HepG2 (cell line): ENCODE data around the gene TNFRSF1B. TPM values are rescaled to one million over a fixed set of nuclear protein-coding genes. Genes with fewer than 3 reads are reported as not detected.

ENCODE experiments used
- GATAD2A ChIP-seq: IDR thresholded peaks from 2 replicates; pipeline ENCODE4 v1.6.1; 2016
- HNRNPL ChIP-seq: fragments of 200-400 bp; formaldehyde crosslinking; IDR thresholded peaks from 2 replicates; pipeline ENCODE4 v1.6.1; 2017; ENCODE audit warnings: mild to moderate bottlenecking, low read depth, low read length
- KLF12 ChIP-seq: sonication (generic); formaldehyde crosslinking; IDR thresholded peaks from 2 replicates; pipeline ENCODE4 v1.4.0; 2020; ENCODE audit warnings: missing genetic modification reagents, borderline replicate concordance
- KLF15 ChIP-seq: sonication (generic); formaldehyde crosslinking; IDR thresholded peaks from 2 replicates; pipeline ENCODE4 v1.8.1; 2023; ENCODE audit warnings: borderline replicate concordance, mild to moderate bottlenecking, inconsistent platforms, missing genetic modification reagents, mixed read lengths
- LCORL ChIP-seq, 2 experiments: fragments of 450-650 bp in 1 of 2; sonication (generic) in 1 of 2; formaldehyde crosslinking in 1 of 2; IDR thresholded peaks; 2 replicates each; pipeline versions ENCODE4 v1.5.0 to v1.6.1; 2017 to 2020; ENCODE audit warnings: antibody characterized with exemption in 1 of 2, missing genetic modification reagents in 1 of 2
- SAFB2 ChIP-seq: sonication (generic); formaldehyde crosslinking; IDR thresholded peaks from 2 replicates; pipeline ENCODE4 v1.5.1; 2020; ENCODE audit warnings: missing genetic modification reagents, low read depth, mild to moderate bottlenecking, borderline replicate concordance
- SPEN ChIP-seq: sonication (generic); formaldehyde crosslinking; IDR thresholded peaks from 2 replicates; pipeline ENCODE4 v1.5.1; 2020; ENCODE audit warnings: low read depth, mild to moderate bottlenecking, missing genetic modification reagents
- ZBTB8A ChIP-seq: sonication (generic); formaldehyde crosslinking; IDR thresholded peaks from 2 replicates; pipeline ENCODE4 v1.4.0; 2020; ENCODE audit warnings: mild to moderate bottlenecking, low read depth, missing genetic modification reagents, borderline replicate concordance
- ZFX ChIP-seq: sonication (generic); formaldehyde crosslinking; IDR thresholded peaks from 2 replicates; pipeline ENCODE4 v1.4.0; 2020; ENCODE audit warnings: mild to moderate bottlenecking, low read depth, missing genetic modification reagents, moderate library complexity
- ZNF296 ChIP-seq: sonication (generic); formaldehyde crosslinking; conservative IDR thresholded peaks from 2 replicates; pipeline ENCODE4 v1.5.0; 2020; ENCODE audit warnings: mild to moderate bottlenecking, missing genetic modification reagents
- ZNF891 ChIP-seq: sonication (generic); formaldehyde crosslinking; IDR thresholded peaks from 2 replicates; pipeline ENCODE4 v1.5.0; 2020; ENCODE audit warnings: mild to moderate bottlenecking, missing genetic modification reagents
- polyA plus RNA-seq, 8 experiments: library from polyadenylated mRNA; depleted of rRNA in 3 of 8; stranded (reverse) in 7 of 8; unstranded in 1 of 8; fragments of >200 nt; fragmentation: Illumina TruSeq in 4 of 8; extraction: Trizol in 4 of 8; gene quantifications; 2 replicates each; pipeline versions ENCODE4 v1.2.1 to v1.2.3, GENCODE V29; 2011 to 2016; ENCODE audit warnings: low read depth in 4 of 8, missing spikeins in 1 of 8, mixed read lengths in 1 of 8; ENCODE audit not compliant: insufficient read depth in 1 of 8
- total RNA-seq, 5 experiments: library from RNA; depleted of rRNA; stranded (reverse); fragments of >200 nt; fragmentation: Illumina TruSeq; extraction: Trizol; gene quantifications; 2 replicates each; pipeline ENCODE4 v1.2.3, GENCODE V29; 2016; ENCODE audit warnings: low read depth in 1 of 5
- TF ChIP-seq, protein P1 (sequence below): sonication (generic); formaldehyde crosslinking; IDR thresholded peaks from 2 replicates; pipeline ENCODE4 v1.4.0; 2020; ENCODE audit warnings: mild to moderate bottlenecking, missing genetic modification reagents
- TF ChIP-seq, protein P2 (sequence below): sonication (generic); formaldehyde crosslinking; IDR thresholded peaks from 2 replicates; pipeline ENCODE4 v1.4.0; 2020; ENCODE audit warnings: mild to moderate bottlenecking, missing genetic modification reagents
- TF ChIP-seq, protein P3 (sequence below): sonication (generic); formaldehyde crosslinking; IDR thresholded peaks from 2 replicates; pipeline ENCODE4 v1.5.1; 2020; ENCODE audit warnings: missing genetic modification reagents, mild to moderate bottlenecking, borderline replicate concordance
- TF ChIP-seq, protein P4 (sequence below): sonication (generic); formaldehyde crosslinking; IDR thresholded peaks from 2 replicates; pipeline ENCODE4 v1.4.0; 2020; ENCODE audit warnings: missing genetic modification reagents
- TF ChIP-seq, protein P5 (sequence below): sonication (generic); formaldehyde crosslinking; IDR thresholded peaks from 2 replicates; pipeline ENCODE4 v1.5.1; 2020; ENCODE audit warnings: mild to moderate bottlenecking, missing genetic modification reagents, moderate library complexity

The TNFRSF1B gene
- total and polyA plus RNA-seq, 2 of the 13 experiments (the other 11 are each of a cell fraction or from before 2014, with no cell fraction given) = 0.04 to 0.11 TPM

DNA sequence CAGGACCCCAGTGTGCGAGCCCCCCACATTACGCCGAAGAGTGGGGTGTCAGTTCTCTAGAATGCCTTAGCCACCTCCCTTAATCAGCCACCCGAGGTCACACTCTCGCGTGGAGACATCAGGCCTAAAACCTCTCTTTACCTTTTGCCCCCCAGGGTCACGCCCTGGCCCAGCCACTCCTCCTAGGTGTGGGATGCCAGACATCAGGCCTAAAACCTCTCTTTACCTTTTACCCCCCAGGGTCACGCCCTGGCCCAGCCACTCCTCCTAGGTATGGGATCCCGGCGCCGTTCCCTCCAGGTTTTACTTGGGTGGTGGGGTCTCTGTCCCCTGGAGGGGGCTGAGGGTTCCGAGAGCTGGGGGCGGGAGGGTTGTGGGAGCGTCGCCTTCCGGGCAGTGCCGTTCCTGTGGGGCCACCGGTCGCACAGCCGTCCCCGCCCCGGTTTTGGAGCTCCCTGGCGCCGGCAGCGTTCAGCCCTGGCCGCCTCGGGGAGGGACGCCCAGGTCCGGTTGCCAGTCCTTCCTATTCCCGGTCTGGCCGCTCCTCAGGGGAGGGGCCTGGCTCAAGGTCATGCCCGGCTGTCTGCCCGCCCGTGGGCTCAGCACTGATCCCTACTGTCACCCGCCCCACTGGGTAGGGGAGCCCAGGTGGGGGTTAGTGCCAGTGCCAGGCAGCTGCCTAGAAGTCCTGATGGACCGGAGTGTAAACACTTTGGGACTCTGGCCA is 63.9 kb downstream of the TNFRSF1B start (continued):
- TF ChIP-seq, protein P1, sequence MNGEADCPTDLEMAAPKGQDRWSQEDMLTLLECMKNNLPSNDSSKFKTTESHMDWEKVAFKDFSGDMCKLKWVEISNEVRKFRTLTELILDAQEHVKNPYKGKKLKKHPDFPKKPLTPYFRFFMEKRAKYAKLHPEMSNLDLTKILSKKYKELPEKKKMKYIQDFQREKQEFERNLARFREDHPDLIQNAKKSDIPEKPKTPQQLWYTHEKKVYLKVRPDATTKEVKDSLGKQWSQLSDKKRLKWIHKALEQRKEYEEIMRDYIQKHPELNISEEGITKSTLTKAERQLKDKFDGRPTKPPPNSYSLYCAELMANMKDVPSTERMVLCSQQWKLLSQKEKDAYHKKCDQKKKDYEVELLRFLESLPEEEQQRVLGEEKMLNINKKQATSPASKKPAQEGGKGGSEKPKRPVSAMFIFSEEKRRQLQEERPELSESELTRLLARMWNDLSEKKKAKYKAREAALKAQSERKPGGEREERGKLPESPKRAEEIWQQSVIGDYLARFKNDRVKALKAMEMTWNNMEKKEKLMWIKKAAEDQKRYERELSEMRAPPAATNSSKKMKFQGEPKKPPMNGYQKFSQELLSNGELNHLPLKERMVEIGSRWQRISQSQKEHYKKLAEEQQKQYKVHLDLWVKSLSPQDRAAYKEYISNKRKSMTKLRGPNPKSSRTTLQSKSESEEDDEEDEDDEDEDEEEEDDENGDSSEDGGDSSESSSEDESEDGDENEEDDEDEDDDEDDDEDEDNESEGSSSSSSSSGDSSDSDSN (CRISPR knock-in tag) = peak; percentile 73; the same call in 1 of the 2 replicates
- TF ChIP-seq ZNF891 (peak; percentile 13; the same call in 1 of the 2 replicates), ZBTB8A (no peak), SPEN (CRISPR knock-in tag) (0 out of 2 replicates have a peak, but pooled peaks have one; percentile 20), SAFB2 (CRISPR knock-in tag) (0 out of 2 replicates have a peak, but pooled peaks have one; percentile 50), GATAD2A (0 out of 2 replicates have a peak, but pooled peaks have one; percentile 16), HNRNPL (peak; percentile 94), ZNF296 (CRISPR knock-in tag) (no peak), LCORL (IDR thresholded peaks at IDR 0.05) (no peak), LCORL (CRISPR knock-in tag; IDR thresholded peaks at IDR 0.05) (0 out of 2 replicates have a peak, but pooled peaks have one; percentile 37), KLF15 (0 out of 2 replicates have a peak, but pooled peaks have one; percentile 16), ZFX (CRISPR knock-in tag) (peak; percentile 20; the same call in 1 of the 2 replicates), KLF12 (no peak)
- TF ChIP-seq, protein P2, sequence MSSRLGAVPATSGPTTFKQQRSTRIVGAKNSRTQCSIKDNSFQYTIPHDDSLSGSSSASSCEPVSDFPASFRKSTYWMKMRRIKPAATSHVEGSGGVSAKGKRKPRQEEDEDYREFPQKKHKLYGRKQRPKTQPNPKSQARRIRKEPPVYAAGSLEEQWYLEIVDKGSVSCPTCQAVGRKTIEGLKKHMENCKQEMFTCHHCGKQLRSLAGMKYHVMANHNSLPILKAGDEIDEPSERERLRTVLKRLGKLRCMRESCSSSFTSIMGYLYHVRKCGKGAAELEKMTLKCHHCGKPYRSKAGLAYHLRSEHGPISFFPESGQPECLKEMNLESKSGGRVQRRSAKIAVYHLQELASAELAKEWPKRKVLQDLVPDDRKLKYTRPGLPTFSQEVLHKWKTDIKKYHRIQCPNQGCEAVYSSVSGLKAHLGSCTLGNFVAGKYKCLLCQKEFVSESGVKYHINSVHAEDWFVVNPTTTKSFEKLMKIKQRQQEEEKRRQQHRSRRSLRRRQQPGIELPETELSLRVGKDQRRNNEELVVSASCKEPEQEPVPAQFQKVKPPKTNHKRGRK (CRISPR knock-in tag) = no peak
- TF ChIP-seq, protein P3, sequence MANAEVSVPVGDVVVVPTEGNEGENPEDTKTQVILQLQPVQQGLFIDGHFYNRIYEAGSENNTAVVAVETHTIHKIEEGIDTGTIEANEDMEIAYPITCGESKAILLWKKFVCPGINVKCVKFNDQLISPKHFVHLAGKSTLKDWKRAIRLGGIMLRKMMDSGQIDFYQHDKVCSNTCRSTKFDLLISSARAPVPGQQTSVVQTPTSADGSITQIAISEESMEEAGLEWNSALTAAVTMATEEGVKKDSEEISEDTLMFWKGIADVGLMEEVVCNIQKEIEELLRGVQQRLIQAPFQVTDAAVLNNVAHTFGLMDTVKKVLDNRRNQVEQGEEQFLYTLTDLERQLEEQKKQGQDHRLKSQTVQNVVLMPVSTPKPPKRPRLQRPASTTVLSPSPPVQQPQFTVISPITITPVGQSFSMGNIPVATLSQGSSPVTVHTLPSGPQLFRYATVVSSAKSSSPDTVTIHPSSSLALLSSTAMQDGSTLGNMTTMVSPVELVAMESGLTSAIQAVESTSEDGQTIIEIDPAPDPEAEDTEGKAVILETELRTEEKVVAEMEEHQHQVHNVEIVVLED (CRISPR knock-in tag) = no peak
- TF ChIP-seq, protein P4, sequence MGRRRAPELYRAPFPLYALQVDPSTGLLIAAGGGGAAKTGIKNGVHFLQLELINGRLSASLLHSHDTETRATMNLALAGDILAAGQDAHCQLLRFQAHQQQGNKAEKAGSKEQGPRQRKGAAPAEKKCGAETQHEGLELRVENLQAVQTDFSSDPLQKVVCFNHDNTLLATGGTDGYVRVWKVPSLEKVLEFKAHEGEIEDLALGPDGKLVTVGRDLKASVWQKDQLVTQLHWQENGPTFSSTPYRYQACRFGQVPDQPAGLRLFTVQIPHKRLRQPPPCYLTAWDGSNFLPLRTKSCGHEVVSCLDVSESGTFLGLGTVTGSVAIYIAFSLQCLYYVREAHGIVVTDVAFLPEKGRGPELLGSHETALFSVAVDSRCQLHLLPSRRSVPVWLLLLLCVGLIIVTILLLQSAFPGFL (CRISPR knock-in tag) = no peak
- TF ChIP-seq, protein P5, sequence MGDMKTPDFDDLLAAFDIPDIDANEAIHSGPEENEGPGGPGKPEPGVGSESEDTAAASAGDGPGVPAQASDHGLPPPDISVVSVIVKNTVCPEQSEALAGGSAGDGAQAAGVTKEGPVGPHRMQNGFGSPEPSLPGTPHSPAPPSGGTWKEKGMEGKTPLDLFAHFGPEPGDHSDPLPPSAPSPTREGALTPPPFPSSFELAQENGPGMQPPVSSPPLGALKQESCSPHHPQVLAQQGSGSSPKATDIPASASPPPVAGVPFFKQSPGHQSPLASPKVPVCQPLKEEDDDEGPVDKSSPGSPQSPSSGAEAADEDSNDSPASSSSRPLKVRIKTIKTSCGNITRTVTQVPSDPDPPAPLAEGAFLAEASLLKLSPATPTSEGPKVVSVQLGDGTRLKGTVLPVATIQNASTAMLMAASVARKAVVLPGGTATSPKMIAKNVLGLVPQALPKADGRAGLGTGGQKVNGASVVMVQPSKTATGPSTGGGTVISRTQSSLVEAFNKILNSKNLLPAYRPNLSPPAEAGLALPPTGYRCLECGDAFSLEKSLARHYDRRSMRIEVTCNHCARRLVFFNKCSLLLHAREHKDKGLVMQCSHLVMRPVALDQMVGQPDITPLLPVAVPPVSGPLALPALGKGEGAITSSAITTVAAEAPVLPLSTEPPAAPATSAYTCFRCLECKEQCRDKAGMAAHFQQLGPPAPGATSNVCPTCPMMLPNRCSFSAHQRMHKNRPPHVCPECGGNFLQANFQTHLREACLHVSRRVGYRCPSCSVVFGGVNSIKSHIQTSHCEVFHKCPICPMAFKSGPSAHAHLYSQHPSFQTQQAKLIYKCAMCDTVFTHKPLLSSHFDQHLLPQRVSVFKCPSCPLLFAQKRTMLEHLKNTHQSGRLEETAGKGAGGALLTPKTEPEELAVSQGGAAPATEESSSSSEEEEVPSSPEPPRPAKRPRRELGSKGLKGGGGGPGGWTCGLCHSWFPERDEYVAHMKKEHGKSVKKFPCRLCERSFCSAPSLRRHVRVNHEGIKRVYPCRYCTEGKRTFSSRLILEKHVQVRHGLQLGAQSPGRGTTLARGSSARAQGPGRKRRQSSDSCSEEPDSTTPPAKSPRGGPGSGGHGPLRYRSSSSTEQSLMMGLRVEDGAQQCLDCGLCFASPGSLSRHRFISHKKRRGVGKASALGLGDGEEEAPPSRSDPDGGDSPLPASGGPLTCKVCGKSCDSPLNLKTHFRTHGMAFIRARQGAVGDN (CRISPR knock-in tag) = 0 out of 2 replicates have a peak, but pooled peaks have one; percentile 16
